Sigmoid colon (tissue), 7 donors: ENCODE measurements around the gene PLEKHA7. TPM values are rescaled to one million over a fixed set of nuclear protein-coding genes. Genes with fewer than 3 reads are reported as not detected.

Experiments used
- DNase-seq: peaks from one replicate; pipeline ENCODE4 v3.0.0-alpha.2; 2019
- H3K27ac ChIP-seq, 4 donors: fragments of 200-600 bp; sonication (generic); one replicate each; pipeline ENCODE4 v1.5.1; 2016 to 2019; ENCODE audit warnings: mild to moderate bottlenecking in 1 of 4
- H3K27me3 ChIP-seq, 3 donors: fragments of 200-600 bp; sonication (generic); one replicate each; pipeline ENCODE4 v1.5.1; 2019; ENCODE audit warnings: mild to moderate bottlenecking in 1 of 3
- H3K36me3 ChIP-seq, 4 donors: fragments of 200-600 bp; sonication (generic); one replicate each; pipeline ENCODE4 v1.5.1; 2016 to 2019
- H3K4me1 ChIP-seq, 4 donors: fragments of 200-600 bp; sonication (generic); one replicate each; pipeline ENCODE4 v1.5.1; 2017 to 2019
- H3K4me3 ChIP-seq, 4 donors: fragments of 200-600 bp; sonication (generic); one replicate each; pipeline ENCODE4 v1.5.1; 2017 to 2019; ENCODE audit warnings: mild to moderate bottlenecking in 2 of 4, moderate library complexity in 1 of 4
- H3K9me3 ChIP-seq, 4 donors: fragments of 200-600 bp in 3 of 4; sonication (generic) in 3 of 4; one replicate each; pipeline versions ENCODE4 v1.5.1 to v1.6.1; 2013 to 2019
- EP300 ChIP-seq, 4 donors: sonication (generic); formaldehyde crosslinking; IDR thresholded peaks; one replicate each; pipeline ENCODE4 v1.6.1; 2017; ENCODE audit warnings: antibody characterized with exemption in 4 of 4
- POLR2A ChIP-seq, 2 donors: fragments of 450-650 bp; IDR thresholded peaks; one replicate each; pipeline ENCODE4 v1.6.1; 2016; ENCODE audit warnings: antibody characterized with exemption in 2 of 2, mild to moderate bottlenecking in 2 of 2, moderate library complexity in 2 of 2
- POLR2AphosphoS5 ChIP-seq, 4 donors: sonication (generic); formaldehyde crosslinking; IDR thresholded peaks; one replicate each; pipeline ENCODE4 v1.6.1; 2017; ENCODE audit warnings: antibody characterized with exemption in 4 of 4
- WGBS, 2 donors: extraction: QIAGEN DNeasy Blood & Tissue Kit; methylation state at CpG; one replicate each; pipeline ENCODE4 v1.1.7; 2013; 5-methylcytosine and 5-hydroxymethylcytosine counted together
- intact Hi-C: fragments of 100-400 bp; cut with DNase I; formaldehyde crosslinking; loops from one replicate; pipeline ENCODE4 v1.15.1; 2023
- polyA plus RNA-seq, 3 donors: library from polyadenylated mRNA; stranded (reverse); fragments of 200-250 nt; gene quantifications; one replicate each; pipeline ENCODE4 v1.2.3, GENCODE V29; 2013
- total RNA-seq, 4 donors: library from RNA; depleted of rRNA; stranded (reverse); fragments of >200 nt; gene quantifications; one replicate each; pipeline ENCODE4 v1.1.0, GENCODE V29; 2016
- TF ChIP-seq, protein P1 (sequence below), 4 experiments: fragments of 450-650 bp in 3 of 4; fragments of 200-600 bp in 1 of 4; IDR thresholded peaks; one replicate each; pipeline ENCODE4 v1.5.1; 2016 to 2019; ENCODE audit warnings: antibody characterized with exemption in 4 of 4, mild to moderate bottlenecking in 3 of 4, moderate library complexity in 2 of 4
- donor health status: healthy with polysubstance abuse.
- donor health status: Bipolar disorder and iron deficiency.
- donor health status: healthy.

The PLEKHA7 gene
- total and polyA plus RNA-seq, 7 donors, result 2.9 to 45.3 (median 10.2) TPM

DNA sequence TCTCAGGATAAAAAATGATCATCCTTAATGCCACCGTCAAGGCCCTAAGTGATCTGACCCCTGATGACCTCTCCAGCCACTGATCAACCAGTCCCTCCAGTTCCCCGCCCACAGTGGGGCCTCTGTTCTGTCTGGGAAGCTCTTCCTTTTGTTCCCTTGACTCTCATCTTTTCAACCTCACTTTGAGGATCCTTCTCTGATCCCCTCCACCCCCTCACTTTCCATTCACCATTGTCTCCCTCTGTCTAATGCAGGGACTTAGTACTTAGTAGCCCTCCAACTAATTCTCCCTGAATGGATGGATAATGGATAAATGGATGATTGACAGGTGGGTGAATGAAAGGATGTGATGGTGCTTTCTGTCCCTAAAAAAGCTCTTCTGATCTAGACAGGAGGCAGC, 230.1 kb downstream of the PLEKHA7 start:
- TF ChIP-seq POLR2A (IDR thresholded peaks at IDR 0.05), result no peak
- H3K36me3 ChIP-seq, result no peaks in the 10 kb centered on the region
- no peaks in the 10 kb centered on the region for H3K9me3 ChIP-seq
- DNase-seq, result no peak
- H3K27ac ChIP-seq, result no peak overlapping the region
- 81 to 83% methylated on average over 2 of the region's 2 CpGs for WGBS, 2 donors
- no peaks in the 10 kb centered on the region for H3K4me1 ChIP-seq
- H3K27me3 ChIP-seq, result no peaks in the 10 kb centered on the region
- no peak overlapping the region for H3K4me3 ChIP-seq
- intact Hi-C loops, result no loop called here

DNA sequence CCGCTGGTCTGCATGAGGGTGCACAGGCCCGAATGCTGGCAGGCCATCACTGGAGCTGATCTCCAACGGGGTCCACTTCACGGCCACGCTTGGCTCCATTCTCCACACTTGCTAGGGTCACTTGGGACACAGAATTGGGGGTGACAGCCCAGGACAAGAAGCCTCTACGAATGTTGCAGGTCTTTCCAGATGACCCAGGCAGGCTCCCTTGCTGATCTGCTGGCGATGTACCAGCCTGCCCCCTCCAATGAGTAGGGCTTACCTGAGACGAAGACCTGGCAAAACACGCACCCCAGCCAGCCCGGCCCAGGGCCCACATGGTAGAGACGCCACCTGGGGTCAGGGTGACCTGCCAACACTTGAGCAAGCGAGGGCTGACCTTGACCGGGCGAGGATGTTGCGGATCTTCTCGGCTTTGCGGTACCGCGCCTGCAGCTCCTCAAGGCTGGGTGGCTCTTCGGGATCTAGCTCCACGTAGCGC, 230.9 kb downstream of the PLEKHA7 start:
- no peaks in the 10 kb centered on the region for H3K36me3 ChIP-seq
- TF ChIP-seq POLR2AphosphoS5 (IDR thresholded peaks at IDR 0.05) (no peak), POLR2A (IDR thresholded peaks at IDR 0.05) (no peak), EP300 (IDR thresholded peaks at IDR 0.05) (no peak)
- TF ChIP-seq, protein P1, sequence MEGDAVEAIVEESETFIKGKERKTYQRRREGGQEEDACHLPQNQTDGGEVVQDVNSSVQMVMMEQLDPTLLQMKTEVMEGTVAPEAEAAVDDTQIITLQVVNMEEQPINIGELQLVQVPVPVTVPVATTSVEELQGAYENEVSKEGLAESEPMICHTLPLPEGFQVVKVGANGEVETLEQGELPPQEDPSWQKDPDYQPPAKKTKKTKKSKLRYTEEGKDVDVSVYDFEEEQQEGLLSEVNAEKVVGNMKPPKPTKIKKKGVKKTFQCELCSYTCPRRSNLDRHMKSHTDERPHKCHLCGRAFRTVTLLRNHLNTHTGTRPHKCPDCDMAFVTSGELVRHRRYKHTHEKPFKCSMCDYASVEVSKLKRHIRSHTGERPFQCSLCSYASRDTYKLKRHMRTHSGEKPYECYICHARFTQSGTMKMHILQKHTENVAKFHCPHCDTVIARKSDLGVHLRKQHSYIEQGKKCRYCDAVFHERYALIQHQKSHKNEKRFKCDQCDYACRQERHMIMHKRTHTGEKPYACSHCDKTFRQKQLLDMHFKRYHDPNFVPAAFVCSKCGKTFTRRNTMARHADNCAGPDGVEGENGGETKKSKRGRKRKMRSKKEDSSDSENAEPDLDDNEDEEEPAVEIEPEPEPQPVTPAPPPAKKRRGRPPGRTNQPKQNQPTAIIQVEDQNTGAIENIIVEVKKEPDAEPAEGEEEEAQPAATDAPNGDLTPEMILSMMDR (IDR thresholded peaks at IDR 0.05), result no peak
- 96 to 97% methylated on average over 22 of the region's 22 CpGs for WGBS, 2 donors
- no peak overlapping the region for H3K27ac ChIP-seq
- DNase-seq, result peak; percentile 46
- H3K27me3 ChIP-seq, result no peaks in the 10 kb centered on the region
- intact Hi-C loops, result no loop called here
- no peaks in the 10 kb centered on the region for H3K4me1 ChIP-seq
- no peak overlapping the region for H3K4me3 ChIP-seq
- H3K9me3 ChIP-seq, result no peaks in the 10 kb centered on the region

DNA sequence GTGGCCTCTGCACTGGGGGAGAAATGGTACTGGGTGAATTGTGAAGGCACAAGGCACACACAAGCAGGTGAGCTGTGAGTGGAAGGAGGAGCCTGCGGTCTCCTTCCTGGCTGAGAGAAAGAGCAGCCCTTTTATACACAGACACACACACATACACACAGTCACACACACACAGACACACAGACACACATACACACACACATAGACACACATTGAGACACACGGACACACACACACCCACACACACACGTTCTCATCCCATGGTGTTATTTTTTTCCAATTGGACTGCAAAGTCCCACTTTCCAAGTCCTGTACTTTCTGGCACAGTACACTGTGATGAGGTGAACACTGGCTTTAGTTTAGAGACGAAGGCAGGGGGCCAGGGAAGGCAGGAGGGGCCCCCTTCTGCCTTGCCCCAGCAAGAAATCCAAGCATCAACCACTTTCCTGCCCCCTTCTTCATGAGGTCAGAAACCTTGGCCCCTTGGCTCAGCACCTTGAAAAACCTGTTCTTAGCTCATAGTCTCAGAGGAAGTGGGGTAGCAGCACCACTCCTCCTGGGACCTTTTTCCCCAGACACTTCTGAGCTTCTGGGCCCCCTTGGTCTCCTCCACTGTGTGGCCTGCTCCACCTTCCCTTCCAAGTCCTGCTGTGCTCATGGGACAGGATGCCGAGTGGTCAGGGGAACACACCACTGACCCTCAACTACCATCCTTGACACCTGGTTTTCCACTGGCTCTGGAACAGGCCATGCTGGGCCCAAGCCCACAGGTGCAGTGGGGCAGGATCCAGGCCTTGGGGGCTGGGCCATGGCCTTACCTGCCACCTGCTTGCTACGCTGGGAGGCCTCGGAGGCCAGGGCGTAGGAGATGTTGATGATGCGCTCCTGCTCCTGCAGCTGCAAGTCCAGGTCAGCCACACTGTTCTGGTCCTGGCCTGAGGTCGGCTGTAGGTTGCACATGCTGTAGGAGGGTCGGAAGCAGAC, 232.0 kb downstream of the PLEKHA7 start:
- H3K27ac ChIP-seq, result no peak overlapping the region
- no peak overlapping the region for H3K4me3 ChIP-seq
- no peaks in the 10 kb centered on the region for H3K4me1 ChIP-seq
- peak; percentile 48 for DNase-seq
- H3K9me3 ChIP-seq, result no peaks in the 10 kb centered on the region
- H3K27me3 ChIP-seq, result no peaks in the 10 kb centered on the region
- TF ChIP-seq, protein P1 (IDR thresholded peaks at IDR 0.05), result no peak
- TF ChIP-seq POLR2A (IDR thresholded peaks at IDR 0.05), result no peak
- TF ChIP-seq EP300 (IDR thresholded peaks at IDR 0.05), result no peak
- no peak for TF ChIP-seq POLR2AphosphoS5 (IDR thresholded peaks at IDR 0.05)
- intact Hi-C loops, result no loop called here
- 73 to 88% methylated on average over 11 of the region's 11 CpGs for WGBS, 2 donors
- no peaks in the 10 kb centered on the region for H3K36me3 ChIP-seq

DNA sequence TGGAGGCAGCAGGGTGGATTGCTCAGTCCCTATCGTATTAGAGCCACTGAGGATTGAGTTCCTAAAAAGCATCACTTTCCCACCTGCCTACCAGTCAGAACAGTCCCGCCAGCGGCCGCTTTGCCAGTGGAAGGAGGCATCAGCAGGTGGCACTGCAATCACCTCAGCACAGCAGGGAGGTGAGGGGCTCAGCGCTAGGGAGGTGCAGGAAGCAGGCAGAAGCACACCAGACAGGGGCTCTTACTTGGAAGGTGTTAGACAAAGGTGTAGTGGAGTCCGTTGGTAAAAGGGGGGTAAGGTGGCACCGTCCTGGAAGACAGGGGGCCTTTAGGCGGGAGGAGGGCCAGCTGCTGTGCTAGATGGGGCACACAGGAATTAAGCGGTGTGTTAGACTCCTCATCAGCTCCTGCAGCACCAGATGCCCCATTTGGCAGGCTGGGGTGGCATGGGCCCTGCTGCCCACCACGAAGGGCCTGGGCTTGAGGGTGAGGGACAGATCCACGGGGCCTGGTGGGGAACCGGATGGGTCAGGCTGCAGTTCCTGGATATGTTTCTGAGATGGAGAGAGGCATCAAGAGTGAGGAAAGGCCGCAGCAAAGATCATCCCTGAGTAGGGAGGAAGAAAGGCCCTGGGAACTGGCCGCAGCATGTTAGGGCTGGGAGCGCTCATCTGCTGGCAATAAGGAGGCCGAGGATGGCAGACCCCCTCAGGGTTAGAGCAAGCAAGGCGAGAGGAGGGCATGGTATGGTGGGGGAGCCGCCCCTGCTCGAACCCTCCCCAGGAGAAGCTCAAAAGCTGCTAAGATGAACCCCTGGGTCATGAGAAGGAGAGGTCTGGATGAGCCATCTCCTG, 233.3 kb downstream of the PLEKHA7 start:
- H3K4me1 ChIP-seq, result no peaks in the 10 kb centered on the region
- intact Hi-C loops, result no loop called here
- H3K4me3 ChIP-seq, result no peak overlapping the region
- H3K27ac ChIP-seq, result no peak overlapping the region
- no peaks in the 10 kb centered on the region for H3K36me3 ChIP-seq
- TF ChIP-seq POLR2A (IDR thresholded peaks at IDR 0.05) (no peak), POLR2AphosphoS5 (IDR thresholded peaks at IDR 0.05) (no peak), EP300 (IDR thresholded peaks at IDR 0.05) (no peak)
- TF ChIP-seq, protein P1 (IDR thresholded peaks at IDR 0.05), result no peak
- no peaks in the 10 kb centered on the region for H3K9me3 ChIP-seq
- 90% methylated on average over 19 of the region's 19 CpGs for WGBS, 2 donors
- DNase-seq, result no peak
- no peaks in the 10 kb centered on the region for H3K27me3 ChIP-seq

DNA sequence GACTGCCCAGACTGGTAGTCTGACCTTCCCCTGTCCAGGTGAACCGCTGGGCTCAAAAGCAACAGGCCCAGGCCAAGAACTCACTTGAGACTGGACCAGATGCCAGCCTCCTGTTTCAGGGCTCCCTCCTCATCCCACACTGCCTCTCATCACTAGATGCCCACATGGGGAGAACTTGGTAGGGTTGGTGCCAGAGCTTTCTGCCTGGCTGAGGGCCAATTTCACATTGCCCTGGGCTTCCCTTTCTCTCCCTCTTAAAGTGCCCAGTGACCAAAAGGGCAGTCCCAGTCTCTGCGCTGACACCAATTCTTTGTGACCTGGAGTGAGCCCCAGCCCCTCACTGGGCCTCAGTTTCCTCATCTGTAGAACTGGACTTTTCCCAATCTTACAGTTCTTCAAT, 234.1 kb downstream of the PLEKHA7 start:
- WGBS, 2 donors, result 100% methylated on average over 2 of the region's 2 CpGs
- no peak for DNase-seq

More for the DNA sequence above, 234.1 kb downstream of the PLEKHA7 start:
- no peaks in the 10 kb centered on the region for H3K9me3 ChIP-seq
- intact Hi-C loops, result no loop called here
- no peaks in the 10 kb centered on the region for H3K36me3 ChIP-seq
- TF ChIP-seq, protein P1 (IDR thresholded peaks at IDR 0.05), result no peak
- no peak for TF ChIP-seq POLR2AphosphoS5 (IDR thresholded peaks at IDR 0.05)
- TF ChIP-seq POLR2A (IDR thresholded peaks at IDR 0.05), result no peak
- TF ChIP-seq EP300 (IDR thresholded peaks at IDR 0.05), result no peak
- no peak overlapping the region for H3K4me3 ChIP-seq
- no peaks in the 10 kb centered on the region for H3K27me3 ChIP-seq
- no peak overlapping the region for H3K27ac ChIP-seq
- no peaks in the 10 kb centered on the region for H3K4me1 ChIP-seq
